Stimulated activated CD8-positive, alpha-beta memory T cell treated with anti-CD3 and anti-CD28 coated beads, Interleukin-12 subunit alpha, Interleukin-12 subunit beta, amount 100 ng/mL, for 1 hour (primary cell): Measurements from ENCODE around the gene MRAP.
"Not testable (repeated sequence)": the region's sequence is repeated elsewhere in the genome, so short reads cannot be mapped to it uniquely, and the experiment has no call there.

Experiments
- DNase-seq: peaks from one replicate; pipeline ENCODE4 v3.0.0-alpha.2; 2020; ENCODE audit warnings: low read depth

MRAP gene

DNA sequence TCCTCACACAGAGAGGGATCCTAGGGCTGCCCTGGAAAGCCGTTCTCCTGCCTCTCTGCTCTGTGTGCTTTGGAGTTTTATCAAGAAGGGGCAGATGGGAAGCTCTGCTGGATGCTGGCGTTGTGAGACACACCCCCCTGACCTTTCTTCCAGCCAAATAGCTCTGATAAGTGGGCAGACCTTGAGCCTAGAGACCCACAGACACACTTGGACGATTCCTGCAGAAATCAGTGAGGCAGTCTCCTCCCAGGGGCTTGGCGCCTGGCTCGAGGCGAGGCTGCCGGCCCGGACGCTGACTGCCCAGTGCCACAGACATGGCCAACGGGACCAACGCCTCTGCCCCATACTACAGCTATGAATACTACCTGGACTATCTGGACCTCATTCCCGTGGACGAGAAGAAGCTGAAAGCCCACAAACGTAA, at the start of gene MRAP:
TSS of gene MRAP (plus strand) at position 198 of the 424 bp plus-strand sequence. CDS start at position 315, 117 bp downstream.
- DNase-seq, result no peak

DNA sequence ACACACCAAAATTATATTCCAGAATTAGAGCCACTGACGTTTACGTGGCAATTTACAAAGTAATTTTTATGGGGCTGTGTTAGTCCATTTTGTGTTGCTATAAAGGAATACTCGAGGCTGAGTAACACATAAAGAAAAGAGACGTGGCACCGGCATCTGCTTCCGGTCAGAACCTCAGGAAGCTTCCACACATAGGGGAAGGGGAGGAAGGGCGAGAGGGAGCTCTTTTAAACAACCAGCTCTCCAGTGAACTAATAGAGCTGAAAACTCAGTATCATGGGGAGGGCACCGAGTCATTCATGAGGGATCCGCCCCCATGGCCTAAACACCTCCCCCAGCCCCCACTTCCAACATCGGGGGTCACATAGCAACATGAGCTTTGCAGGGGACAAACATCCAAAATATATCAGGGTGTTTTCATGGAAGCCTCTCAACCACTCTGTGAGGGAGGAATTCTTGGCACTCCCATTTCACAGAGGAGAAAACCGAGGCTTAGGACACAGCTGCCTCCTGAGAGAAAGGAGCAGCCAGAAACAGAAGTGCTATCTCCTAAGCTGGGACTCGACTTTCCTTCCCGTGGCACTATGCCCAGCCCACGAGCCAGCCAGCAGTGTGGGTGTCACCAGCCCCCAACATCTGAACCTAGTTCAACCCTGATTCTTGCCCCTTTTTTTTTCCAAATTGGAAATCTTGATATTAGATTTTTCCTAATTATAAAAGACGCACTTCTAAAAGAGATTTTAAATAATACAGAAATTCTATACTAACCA, 49.0 kb upstream of the MRAP start:
- DNase-seq, result no peak

DNA sequence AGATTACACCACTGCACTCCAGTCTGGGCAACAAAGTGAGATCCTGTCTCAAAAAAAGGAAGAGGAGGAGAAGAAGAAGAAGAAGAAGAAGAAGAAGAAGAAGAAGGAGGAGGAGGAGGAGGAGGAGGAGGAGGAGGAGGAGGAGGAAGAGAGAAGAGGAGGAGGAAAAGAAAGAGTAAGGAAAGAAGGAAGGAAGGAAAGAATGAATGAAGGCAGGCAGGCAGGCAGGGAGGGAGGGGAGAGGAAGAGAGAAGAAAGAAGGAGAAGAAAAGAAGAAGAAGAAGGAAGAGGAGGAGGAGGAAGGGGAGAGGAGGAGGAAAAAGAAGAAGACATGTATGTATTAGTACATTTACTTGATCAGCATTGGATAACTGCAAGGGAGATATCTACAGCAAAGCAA, 46.5 kb upstream of the MRAP start:
- no peak for DNase-seq

DNA sequence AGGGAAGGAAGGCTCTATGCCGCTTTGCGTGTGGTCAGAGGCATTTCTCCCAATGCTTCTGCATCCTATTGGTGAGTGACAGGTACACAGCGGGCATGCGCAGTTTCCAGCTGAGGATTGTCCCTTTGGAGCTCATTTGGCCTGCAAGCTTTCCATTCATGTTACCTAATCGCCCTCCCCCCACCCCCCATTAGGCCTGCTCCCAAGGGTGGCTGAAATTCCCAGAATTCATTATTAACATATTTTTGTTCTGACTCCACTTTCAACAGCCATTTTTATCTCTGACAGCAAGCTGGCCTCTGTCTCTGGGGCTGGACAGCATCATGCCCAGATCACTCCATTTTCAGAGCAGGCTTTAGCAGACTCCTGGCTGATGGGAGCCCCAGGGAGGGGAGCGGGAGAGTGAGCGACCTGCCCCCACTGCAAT, 45.4 kb upstream of the MRAP start:
- no peak for DNase-seq

DNA sequence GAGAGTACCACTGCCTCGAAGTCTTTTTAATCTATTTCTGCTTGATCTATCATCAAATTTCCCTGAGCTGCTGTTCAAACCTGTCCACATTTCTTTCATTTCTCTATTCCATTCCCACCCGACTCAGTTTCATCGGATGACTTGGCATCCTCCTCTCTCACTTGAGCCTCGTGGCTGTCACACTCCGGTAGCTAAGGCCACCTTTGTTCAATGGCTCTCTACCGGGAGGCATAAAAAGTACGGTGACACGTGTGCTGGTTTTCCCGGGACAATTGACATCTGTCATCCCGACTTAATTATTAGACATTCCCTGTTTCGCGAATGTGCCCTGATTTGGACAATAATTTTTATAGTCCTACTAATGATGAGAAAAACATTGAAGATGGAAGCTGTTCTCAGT, 42.4 kb upstream of the MRAP start:
- DNase-seq, result no peak

DNA sequence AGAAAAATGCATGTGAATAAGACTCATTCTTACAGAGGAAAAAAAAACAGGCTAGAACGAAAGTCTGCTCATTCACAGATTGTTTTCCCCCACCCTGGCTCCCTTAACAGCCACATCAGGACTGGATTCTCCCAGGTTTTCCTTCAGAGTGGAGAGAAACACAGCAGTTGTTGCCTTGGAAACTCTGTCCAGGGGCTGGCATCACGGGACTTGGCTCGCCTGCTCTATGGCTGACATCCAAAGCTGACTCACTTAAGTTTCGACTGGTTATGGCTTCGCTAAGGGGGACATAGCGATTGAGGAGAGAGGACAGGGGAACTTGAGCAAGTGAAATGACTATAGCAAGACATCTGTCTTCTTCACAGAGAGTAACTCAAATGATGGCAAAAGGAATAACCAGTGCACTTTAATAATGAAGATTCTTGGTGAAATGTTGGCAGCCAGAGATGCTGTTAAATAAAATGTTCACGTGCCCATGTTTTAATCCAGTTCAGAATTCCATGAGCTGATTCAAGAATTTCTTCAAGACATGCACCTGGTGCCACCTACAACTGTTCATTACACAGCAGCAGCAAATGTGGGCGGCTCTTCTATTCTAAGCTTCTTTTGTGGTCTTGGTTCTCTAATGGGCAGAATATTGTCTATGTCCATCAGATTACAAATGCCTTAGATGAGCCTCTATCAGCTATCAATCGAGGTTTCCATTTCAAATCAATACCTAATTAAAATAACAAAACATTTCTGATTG, 41.6 kb upstream of the MRAP start:
- DNase-seq, result no peak

DNA sequence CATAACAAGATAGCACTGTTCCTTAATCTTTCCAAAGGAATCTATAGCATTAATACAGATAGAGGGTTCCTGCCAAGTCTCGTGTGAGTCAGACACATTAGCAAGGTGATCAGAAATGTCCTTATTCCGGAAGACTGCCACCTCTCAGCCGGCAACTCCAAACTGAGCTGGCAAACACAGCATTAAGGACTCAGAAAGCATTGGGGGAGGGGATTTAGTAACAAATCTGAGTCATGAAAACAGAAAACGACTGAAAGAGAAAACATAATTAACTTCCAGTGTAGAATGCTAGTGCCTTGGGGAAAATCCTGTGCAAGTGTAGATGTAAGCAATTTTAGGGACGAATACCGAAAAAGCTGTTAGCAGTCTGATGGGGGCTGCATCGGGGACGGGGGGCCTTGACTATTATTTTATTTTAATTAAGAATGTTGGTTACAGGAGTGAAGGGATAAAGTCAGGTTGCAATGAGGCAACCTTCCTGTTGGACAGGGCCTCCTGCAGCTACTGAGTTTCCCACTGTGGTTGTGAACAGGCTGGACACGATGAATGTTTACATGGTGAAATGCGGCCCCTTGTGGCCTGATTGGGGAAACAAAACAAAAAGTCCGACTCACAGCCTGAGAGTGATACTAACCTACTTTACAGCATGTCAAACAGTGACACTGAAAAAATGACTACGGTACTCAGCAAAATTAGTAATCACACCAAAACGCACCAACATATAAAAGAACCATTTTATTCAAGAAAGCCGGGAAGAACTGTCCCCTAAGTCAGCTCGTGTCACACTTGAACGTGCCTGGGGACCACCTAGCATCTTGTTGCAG, 40.5 kb upstream of the MRAP start:
- no peak for DNase-seq

DNA sequence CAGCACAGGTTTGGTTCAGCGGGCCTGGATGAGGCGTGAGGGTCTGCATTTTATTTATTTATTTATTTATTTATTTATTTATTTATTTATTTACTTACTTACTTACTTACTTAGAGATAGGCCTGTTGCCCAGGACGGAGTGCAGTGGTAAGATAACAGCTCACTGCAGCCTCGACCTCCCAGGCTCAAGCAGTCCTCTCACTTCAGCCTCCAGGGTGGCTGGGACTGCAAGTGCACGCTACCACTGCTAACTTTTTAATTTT, 39.9 kb upstream of the MRAP start:
- DNase-seq, result not testable (repeated sequence)

DNA sequence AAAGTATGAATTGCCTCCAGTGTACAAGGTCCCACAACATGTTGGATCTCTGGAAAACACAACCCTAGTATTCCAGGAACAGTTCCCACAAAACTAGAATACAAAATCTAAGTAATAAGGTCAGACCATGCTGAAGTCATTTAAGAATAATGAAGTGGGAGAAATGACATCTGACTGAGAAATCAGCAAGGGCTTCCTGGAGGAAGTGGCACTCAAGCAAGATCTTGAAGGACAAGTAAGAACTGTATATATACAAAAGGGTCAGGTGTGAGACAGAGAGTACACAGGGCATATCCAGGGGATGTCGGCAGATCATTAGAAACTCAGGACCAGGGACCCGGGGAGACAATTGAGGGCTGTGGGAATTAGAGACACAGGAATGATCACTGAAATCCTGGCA, 38.5 kb upstream of the MRAP start:
- DNase-seq, result no peak

DNA sequence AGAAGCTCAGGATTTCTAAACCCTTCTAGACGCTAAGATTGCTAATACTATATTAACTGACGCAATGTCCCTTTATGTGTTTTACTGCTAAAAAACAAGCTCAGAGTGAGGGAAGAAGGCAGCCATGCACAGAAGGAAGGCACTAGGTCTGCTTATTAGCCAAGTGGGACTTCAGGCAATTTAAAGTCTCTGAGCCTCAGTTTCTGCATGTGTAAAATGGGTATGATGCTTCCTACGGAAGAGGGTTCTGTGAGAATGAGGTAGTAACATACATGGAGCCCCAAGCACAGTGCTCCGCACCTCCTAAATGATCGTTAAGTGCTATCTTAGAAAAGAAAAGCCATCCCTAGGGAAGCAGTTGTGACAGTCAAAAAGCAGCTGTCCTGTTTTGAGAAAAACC, 36.7 kb upstream of the MRAP start:
- DNase-seq, result no peak

DNA sequence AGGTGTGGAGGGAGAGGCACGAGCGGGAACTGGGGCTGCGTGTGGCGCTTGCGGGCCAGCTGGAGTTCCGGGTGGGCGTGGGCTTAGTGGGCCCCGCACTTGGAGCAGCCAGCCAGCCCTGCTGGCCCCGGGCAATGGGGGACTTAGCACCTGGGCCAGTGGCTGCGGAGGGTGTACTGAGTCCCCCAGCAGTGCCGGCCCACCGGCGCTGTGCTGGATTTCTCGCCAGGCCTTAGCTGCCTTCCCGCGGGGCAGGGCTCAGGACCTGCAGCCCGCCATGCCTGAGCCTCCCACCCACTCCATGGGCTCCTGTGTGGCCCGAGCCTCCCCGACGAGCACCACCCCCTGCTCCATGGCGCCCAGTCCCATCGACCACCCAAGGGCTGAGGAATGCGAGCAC, 33.3 kb upstream of the MRAP start:
- DNase-seq, result not testable (repeated sequence)

DNA sequence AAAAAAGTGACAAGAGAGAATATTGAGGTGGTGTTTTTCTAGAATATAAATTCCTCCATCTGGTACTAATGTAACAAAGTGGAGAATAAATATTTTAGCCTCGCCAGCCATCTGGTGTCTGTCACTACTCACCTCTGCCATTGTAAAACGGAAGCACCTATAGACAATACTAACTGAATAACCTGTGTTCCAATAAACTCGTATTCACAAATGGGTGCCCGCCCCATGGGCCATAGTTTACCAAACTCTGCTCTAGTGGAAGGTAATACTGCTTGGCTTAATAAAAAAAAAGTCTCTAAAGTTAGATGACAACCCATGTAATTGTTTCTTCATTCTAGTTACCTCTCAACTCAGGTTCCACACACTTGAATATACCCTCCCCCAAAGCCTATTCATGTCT, 27.9 kb upstream of the MRAP start:
- DNase-seq, result no peak

DNA sequence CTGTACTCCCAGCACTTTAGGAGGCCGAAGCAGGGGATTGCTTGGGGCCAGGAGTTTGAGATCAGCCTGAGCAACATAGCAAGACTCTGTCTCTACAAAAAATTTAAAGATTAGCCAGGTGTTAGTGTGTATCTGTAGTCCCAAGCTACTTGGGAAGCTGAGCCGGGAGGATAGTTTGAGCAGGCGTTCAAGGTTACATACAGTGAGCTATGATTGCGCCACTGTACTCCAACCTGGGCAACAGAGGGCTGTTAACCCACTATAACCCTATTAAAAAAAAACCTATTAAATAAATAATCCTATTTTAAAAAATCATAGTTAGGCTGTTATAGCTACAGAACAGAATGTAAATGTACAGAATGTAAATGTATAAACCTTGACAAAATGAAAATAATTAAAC, 22.0 kb upstream of the MRAP start:
- DNase-seq, result no peak

DNA sequence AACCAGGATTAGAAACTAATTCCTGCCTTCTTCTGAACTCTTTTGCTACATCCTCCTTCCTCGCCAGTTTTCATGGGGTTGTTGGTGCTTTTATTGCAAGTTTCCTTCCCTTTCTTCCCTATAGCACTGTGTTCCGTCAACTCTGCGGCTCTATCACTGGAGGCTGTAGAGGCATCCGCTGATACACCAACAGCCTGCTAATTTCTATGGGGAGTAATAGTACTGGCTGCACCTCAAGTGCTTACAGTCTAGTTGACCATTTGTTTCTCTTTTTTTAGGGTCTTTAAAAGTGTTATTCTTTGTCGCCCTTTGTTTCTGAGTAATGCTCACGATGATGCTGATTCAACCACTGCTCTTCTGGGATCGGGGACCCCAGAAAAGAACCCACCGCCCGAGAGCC, 20.6 kb upstream of the MRAP start:
- DNase-seq, result no peak

DNA sequence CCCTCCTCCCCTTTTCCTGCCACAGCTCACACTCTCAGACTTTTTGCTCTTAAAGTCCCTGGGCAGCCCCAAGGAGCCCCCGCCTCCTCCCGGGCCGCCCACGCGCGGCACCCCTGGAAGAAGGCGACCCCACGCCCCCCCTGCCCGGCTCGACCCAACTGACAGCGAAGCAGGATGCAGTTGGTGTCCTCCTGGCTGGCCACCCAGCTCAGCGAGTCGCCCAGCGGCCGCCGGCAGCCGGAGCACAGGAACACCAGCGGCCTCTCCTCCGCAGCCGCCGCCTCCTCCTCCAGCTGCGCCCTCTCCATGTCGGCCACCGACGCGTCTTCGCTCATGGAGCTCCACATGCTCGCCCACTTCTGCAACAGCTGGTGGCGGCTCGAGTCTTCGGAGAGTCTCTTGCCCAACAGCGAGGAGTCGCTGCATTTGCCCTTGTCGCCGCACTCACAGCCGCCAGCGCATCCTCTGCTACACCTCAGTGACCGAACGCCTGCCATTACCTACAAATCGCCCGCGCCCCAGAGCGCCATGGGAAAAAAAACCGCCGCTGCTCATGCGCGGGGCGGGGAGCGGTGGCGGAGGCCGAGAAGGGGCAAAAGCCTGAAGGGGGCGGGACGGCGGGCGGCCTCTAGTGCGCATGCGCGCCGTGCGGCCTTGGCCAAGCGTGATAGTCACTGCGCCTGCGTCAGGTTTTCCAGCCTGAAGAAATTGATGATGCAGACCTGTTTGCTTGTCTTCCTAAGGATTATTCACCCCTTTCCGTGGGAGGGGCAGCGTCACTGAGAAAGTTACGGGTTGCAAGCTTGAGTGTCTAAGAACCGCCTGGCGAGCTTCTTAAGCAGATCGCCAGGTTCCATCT, 19.9 kb upstream of the MRAP start, which contains the start of gene MIS18A:
TSS of gene MIS18A (minus strand) at position 532 of the 859 bp plus-strand sequence. CDS start at position 497, 35 bp downstream.
- DNase-seq, result peak; percentile 97

DNA sequence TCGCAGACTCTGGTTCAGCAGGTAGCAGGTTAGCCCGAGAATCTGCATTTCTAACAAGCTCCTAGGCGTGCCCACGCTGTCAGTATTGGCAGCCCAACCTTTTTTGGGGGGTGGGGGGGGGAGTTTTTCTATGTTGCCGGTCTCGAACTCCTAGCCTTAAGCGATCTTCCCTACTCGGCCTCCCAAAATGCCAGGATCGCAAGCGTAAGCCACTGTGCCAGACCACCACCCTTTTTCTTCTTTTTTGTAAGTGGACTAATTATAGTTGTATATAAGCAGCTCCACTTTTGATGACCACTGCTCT, 19.3 kb upstream of the MRAP start:
- no peak for DNase-seq

DNA sequence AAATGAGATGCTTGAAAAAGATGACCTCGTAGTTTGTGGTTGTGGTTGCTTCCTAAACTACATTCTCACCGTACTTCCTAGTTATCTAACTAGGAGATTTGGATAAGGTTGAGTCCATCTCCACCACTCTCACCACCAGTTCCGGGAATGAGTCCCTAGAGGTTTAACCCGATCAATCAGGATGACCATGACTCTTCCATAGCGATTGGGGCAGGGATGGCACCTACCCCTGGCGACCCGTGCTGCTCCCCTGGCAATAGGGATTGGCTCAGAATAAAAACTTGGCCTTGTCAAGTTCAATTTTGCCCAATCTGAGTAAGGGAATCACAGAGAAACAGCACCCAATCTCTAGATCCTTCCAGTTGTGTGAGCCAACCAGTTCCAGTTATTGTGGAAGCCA, 17.1 kb upstream of the MRAP start:
- DNase-seq, result no peak

DNA sequence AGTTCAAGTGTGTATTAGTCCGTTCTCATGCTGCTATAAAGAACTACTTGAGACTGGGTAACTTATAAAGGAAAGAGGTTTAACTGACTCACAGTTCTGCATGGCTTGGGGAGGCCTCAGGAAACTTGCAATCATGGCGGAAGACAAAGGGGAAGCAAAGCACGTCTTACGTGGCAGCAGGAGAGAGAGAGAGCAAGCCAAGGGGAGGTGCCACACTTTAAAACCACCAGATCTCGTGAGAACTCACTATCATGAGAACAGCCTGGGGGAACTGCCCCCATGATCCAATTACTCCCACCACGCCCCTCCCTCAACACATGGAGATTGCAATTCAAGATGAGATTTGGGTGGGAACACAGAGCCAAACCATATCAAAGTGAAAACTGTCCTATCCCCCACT, 15.7 kb upstream of the MRAP start:
- DNase-seq, result no peak

DNA sequence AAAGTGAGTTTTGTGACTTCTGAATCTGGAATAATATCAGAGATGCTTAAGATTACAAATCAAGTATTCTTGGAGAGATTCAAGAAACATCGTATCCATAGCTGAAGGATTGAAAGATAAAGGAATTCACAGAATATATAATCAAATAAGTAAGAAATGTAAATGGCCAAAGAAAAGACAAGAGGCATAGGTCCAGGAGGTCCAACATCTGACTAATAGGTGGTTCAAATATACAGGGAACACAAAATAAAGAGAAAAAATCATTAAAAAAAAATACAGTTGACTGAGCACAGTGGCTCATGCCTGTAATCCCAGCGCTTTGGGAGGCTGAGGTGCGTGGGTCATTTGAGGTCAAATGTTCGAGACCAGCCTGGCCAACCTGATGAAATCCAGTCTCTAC, 13.2 kb upstream of the MRAP start:
- DNase-seq, result no peak

DNA sequence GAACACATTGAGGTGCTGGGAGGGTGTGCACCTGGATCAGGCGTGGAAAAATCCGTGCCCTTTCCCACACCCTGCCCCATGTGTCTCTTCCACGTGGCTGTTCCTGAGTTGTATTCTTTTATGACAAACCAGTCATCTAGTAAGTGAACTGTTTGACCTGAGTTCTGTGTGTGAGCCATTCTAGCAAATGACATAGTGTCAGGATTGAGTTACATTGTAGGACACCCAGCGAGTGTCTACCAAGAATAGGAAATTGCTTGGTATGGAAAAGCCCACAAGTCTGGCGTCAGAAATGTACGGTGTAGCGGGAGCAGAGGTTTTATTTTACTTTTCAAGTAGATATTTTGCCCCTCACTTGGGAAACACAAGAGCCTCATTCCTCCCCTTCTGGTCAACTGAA, 1.2 kb upstream of the MRAP start:
- DNase-seq, result no peak

DNA sequence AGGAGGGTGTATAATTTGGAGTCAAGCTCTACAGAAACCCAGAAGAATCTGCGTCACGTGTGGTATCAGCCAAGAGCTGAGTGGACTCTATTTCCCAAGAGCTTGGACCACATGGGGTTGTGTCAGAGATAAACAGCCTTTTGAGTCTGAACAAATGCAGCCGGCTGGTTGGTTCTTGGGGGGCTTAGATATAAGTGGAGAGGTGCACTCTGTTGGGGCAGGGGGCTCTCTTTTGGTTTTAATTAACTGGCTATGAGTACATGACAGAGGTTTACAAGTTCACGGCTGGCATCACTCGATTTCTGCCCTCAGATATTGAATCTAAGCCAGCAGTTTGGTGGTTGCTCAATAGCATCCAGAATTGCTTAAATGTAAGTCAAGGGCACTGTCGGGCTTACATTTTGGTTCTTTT, 501 bp upstream of the MRAP start:
- DNase-seq, result no peak

DNA sequence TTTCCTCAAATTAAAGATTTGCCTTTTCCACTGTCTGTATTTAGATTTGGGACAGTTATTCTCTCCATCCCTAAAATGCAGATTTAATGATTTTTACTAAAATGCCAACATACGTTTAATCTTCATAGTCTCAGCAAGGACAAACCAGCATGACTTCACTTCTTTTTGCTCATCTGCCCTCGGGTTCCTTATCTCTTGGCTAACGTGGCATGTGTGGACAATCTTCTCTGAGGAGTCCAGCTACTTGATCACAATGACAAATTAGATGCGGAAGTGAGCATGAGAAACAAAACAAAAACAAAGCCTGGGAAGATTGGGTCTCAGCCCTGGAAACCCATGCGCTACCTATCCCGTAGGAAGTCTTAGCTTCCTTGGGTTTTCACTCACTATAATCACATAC, 1.0 kb downstream of the MRAP start:
- DNase-seq, result no peak
